H9 (cell line): ENCODE data around the gene PLSCR2. TPM values are rescaled to one million over a fixed set of nuclear protein-coding genes. Genes with fewer than 3 reads are reported as not detected.

Experiments
- DNase-seq: peaks from one replicate; pipeline ENCODE4 v3.0.0-alpha.2; 2017
- H2AFZ ChIP-seq: one replicate; pipeline ENCODE4 v1.6.1; 2013; ENCODE audit warnings: mild to moderate bottlenecking, low read length, control low read depth, moderate library complexity
- H2AK5ac ChIP-seq: 2 replicates; pipeline ENCODE4 v1.6.1; 2013; ENCODE audit warnings: low read length, control low read depth, mixed read lengths; ENCODE audit not compliant: insufficient read length
- H2BK120ac ChIP-seq: one replicate; pipeline ENCODE4 v1.6.1; 2013; ENCODE audit warnings: low read depth, mild to moderate bottlenecking, low read length, control low read depth, inconsistent platforms; ENCODE audit not compliant: poor library complexity, severe bottlenecking
- H2BK12ac ChIP-seq: 2 replicates; pipeline ENCODE4 v1.6.1; 2013; ENCODE audit warnings: low read length, control low read depth, mixed read lengths, low read depth; ENCODE audit not compliant: insufficient read length
- H2BK15ac ChIP-seq: 2 replicates; pipeline ENCODE4 v1.6.1; 2013; ENCODE audit warnings: low read depth, low read length, control low read depth
- H2BK20ac ChIP-seq: one replicate; pipeline ENCODE4 v1.6.1; 2013; ENCODE audit warnings: low read depth, mild to moderate bottlenecking, low read length, control low read depth, inconsistent platforms; ENCODE audit not compliant: poor library complexity, severe bottlenecking
- H2BK5ac ChIP-seq: 2 replicates; pipeline ENCODE4 v1.6.1; 2013; ENCODE audit warnings: low read length, control low read depth, mixed read lengths; ENCODE audit not compliant: insufficient read length
- H3K14ac ChIP-seq: 2 replicates; pipeline ENCODE4 v1.6.1; 2013; ENCODE audit warnings: low read length, control low read depth; ENCODE audit not compliant: insufficient read depth
- H3K18ac ChIP-seq: 2 replicates; pipeline ENCODE4 v1.6.1; 2013; ENCODE audit warnings: low read depth, mild to moderate bottlenecking, mixed read lengths, low read length, control low read depth; ENCODE audit not compliant: insufficient read length
- H3K23ac ChIP-seq: 2 replicates; pipeline ENCODE4 v1.6.1; 2013; ENCODE audit warnings: low read length, control low read depth, mixed read lengths, low read depth; ENCODE audit not compliant: insufficient read length
- H3K23me2 ChIP-seq: 2 replicates; pipeline ENCODE4 v1.6.1; 2013; ENCODE audit warnings: low read depth, mild to moderate bottlenecking, mixed read lengths, low read length, control low read depth; ENCODE audit not compliant: insufficient read length, poor library complexity, severe bottlenecking
- H3K27ac ChIP-seq: 2 replicates; pipeline ENCODE4 v1.5.1; 2013; ENCODE audit warnings: low read length, control low read depth, mixed read lengths, low read depth; ENCODE audit not compliant: insufficient read length
- H3K27me3 ChIP-seq: 2 replicates; pipeline ENCODE4 v1.6.1; 2013; ENCODE audit warnings: low read length, control low read depth, inconsistent platforms; ENCODE audit not compliant: insufficient read depth
- H3K4ac ChIP-seq: 2 replicates; pipeline ENCODE4 v1.6.1; 2013; ENCODE audit warnings: low read depth, mild to moderate bottlenecking, control low read depth, inconsistent platforms, low read length, moderate library complexity
- H3K4me1 ChIP-seq: 2 replicates; pipeline ENCODE4 v1.6.1; 2013; ENCODE audit warnings: low read length, control low read depth, inconsistent platforms; ENCODE audit not compliant: insufficient read depth
- H3K4me2 ChIP-seq: 2 replicates; pipeline ENCODE4 v1.6.1; 2013; ENCODE audit warnings: low read length, control low read depth, mixed read lengths; ENCODE audit not compliant: insufficient read length, insufficient read depth
- H3K56ac ChIP-seq: 2 replicates; pipeline ENCODE4 v1.6.1; 2013; ENCODE audit warnings: low read depth, mild to moderate bottlenecking, mixed read lengths, low read length, control low read depth; ENCODE audit not compliant: insufficient read length
- H3K79me1 ChIP-seq: 2 replicates; pipeline ENCODE4 v1.6.1; 2013; ENCODE audit warnings: low read depth, mild to moderate bottlenecking, moderate library complexity, low read length, control low read depth, inconsistent platforms; ENCODE audit not compliant: insufficient read depth, poor library complexity, severe bottlenecking
- H3K79me2 ChIP-seq: 2 replicates; pipeline ENCODE4 v1.6.1; 2013; ENCODE audit warnings: low read length, control low read depth, inconsistent platforms; ENCODE audit not compliant: insufficient read depth
- H3K9ac ChIP-seq: 2 replicates; pipeline ENCODE4 v1.6.1; 2013; ENCODE audit warnings: low read length, control low read depth, mixed read lengths; ENCODE audit not compliant: insufficient read length; ENCODE audit errors: extremely low read depth
- H3K9me3 ChIP-seq: one replicate; pipeline ENCODE4 v1.6.1; 2013; ENCODE audit warnings: low read depth, low read length, inconsistent platforms; ENCODE audit not compliant: control insufficient read depth
- H3T11ph ChIP-seq: one replicate; pipeline ENCODE4 v1.6.1; 2013; ENCODE audit warnings: mild to moderate bottlenecking, low read length, control low read depth, inconsistent platforms
- H4K20me1 ChIP-seq: one replicate; pipeline ENCODE4 v1.6.1; 2013; ENCODE audit not compliant: control insufficient read depth, insufficient read length, insufficient read depth
- H4K5ac ChIP-seq: 2 replicates; pipeline ENCODE4 v1.6.1; 2013; ENCODE audit warnings: low read depth, mild to moderate bottlenecking, mixed read lengths, low read length, control low read depth; ENCODE audit not compliant: insufficient read length
- H4K8ac ChIP-seq: replicated peaks from 2 replicates; pipeline ENCODE4 v1.6.1; 2013; ENCODE audit warnings: low read length, control low read depth, mixed read lengths, low read depth; ENCODE audit not compliant: insufficient read length
- H4K91ac ChIP-seq: 2 replicates; pipeline ENCODE4 v1.6.1; 2013; ENCODE audit warnings: low read depth, mild to moderate bottlenecking, moderate library complexity, mixed read lengths, low read length, control low read depth; ENCODE audit not compliant: insufficient read length
- H3K27ac Mint-ChIP-seq, 3 experiments: 2 replicates in 2 of 3; 3 replicates in 1 of 3; pipeline ENCODE4 v1.8.0; 2020 to 2021; ENCODE audit warnings: mixed read lengths in 3 of 3, mild to moderate bottlenecking in 1 of 3, moderate library complexity in 1 of 3
- H3K27me3 Mint-ChIP-seq: 2 replicates; pipeline ENCODE4 v1.8.0; 2021; ENCODE audit warnings: low read depth, mild to moderate bottlenecking, moderate library complexity, mixed read lengths
- H3K36me3 Mint-ChIP-seq, 3 experiments: 2 replicates in 2 of 3; 3 replicates in 1 of 3; pipeline ENCODE4 v1.8.0; 2020 to 2021; ENCODE audit warnings: low read depth in 3 of 3, mixed read lengths in 3 of 3; ENCODE audit not compliant: insufficient read depth in 1 of 3
- H3K4me1 Mint-ChIP-seq, 2 experiments: 2 replicates each; pipeline ENCODE4 v1.8.0; 2020; ENCODE audit warnings: mixed read lengths in 2 of 2
- H3K4me3 Mint-ChIP-seq, 2 experiments: 2 replicates in 1 of 2; 3 replicates in 1 of 2; pipeline ENCODE4 v1.8.0; 2020 to 2021; ENCODE audit warnings: mild to moderate bottlenecking in 2 of 2, mixed read lengths in 2 of 2, moderate library complexity in 1 of 2
- H3K9me3 Mint-ChIP-seq, 2 experiments: 2 replicates in 1 of 2; 3 replicates in 1 of 2; pipeline ENCODE4 v1.8.0; 2020; ENCODE audit warnings: mild to moderate bottlenecking in 2 of 2, mixed read lengths in 2 of 2, moderate library complexity in 1 of 2
- CTCF ChIP-seq: fragments of 200-600 bp; sonication (generic); conservative IDR thresholded peaks from 3 replicates; pipeline ENCODE4 v1.8.0; 2021; ENCODE audit warnings: antibody characterized with exemption, mild to moderate bottlenecking
- WGBS: extraction: QIAGEN DNeasy Blood & Tissue Kit; methylation state at CpG from one replicate; pipeline ENCODE4 v1.1.7; 2013; ENCODE audit warnings: missing lambda C conversion rate, low lambda C conversion rate, mixed read lengths; ENCODE audit not compliant: insufficient read length; ENCODE audit errors: extremely low coverage; 5-methylcytosine and 5-hydroxymethylcytosine counted together
- total RNA-seq: library from RNA; stranded (reverse); gene quantifications from 2 replicates; pipeline ENCODE4 v1.2.1, GENCODE V29; 2021

Gene PLSCR2
- total RNA-seq, 1 experiment from 2014 or later, result not detected

GRCh38 chr3:146432066-146432465 lies 37.3 kb downstream of the PLSCR2 start:
- Histone ChIP-seq H2BK20ac (no peak overlapping the region), H3K23me2 (no peaks in the 10 kb centered on the region), H2BK15ac (no peak overlapping the region), H3K9ac (no peak overlapping the region), H4K91ac (no peak overlapping the region), H2AFZ (no peak overlapping the region), H3K79me2 (no peaks in the 10 kb centered on the region), H3K4me1 (no peaks in the 10 kb centered on the region), H4K8ac (no peak overlapping the region), H3T11ph (no peak overlapping the region), H3K23ac (no peak overlapping the region), H2AK5ac (no peak overlapping the region), H3K14ac (no peak overlapping the region), H3K27me3 (no peaks in the 10 kb centered on the region), H2BK5ac (no peak overlapping the region), H4K5ac (no peak overlapping the region), H2BK12ac (no peak overlapping the region), H3K9me3 (no peaks in the 10 kb centered on the region), H2BK120ac (no peak overlapping the region), H3K4me2 (no peak overlapping the region), H3K56ac (no peak overlapping the region), H4K20me1 (no peaks in the 10 kb centered on the region), H3K27ac (no peak overlapping the region), H3K79me1 (no peaks in the 10 kb centered on the region), H3K4ac (no peak overlapping the region), H3K18ac (no peak overlapping the region)
- H3K4me1 Mint-ChIP-seq, result no peaks in the 10 kb centered on the region
- H3K9me3 Mint-ChIP-seq, result peaks cover 5 to 8% of the 10 kb centered on the region in 2 experiments
- TF ChIP-seq CTCF, result no peak
- H3K36me3 Mint-ChIP-seq, result peaks cover 0 to 8% (median 6%) of the 10 kb centered on the region in 3 experiments; a peak in 5 of 7 replicates
- no peaks in the 10 kb centered on the region for H3K27me3 Mint-ChIP-seq
- no peak overlapping the region for H3K4me3 Mint-ChIP-seq
- no peak for DNase-seq
- no peak overlapping the region for H3K27ac Mint-ChIP-seq
- no CpG with 5 or more reads among the region's 1 CpG for WGBS
